ENCODE data around the gene PDE6B.

PDE6B gene

DNA sequence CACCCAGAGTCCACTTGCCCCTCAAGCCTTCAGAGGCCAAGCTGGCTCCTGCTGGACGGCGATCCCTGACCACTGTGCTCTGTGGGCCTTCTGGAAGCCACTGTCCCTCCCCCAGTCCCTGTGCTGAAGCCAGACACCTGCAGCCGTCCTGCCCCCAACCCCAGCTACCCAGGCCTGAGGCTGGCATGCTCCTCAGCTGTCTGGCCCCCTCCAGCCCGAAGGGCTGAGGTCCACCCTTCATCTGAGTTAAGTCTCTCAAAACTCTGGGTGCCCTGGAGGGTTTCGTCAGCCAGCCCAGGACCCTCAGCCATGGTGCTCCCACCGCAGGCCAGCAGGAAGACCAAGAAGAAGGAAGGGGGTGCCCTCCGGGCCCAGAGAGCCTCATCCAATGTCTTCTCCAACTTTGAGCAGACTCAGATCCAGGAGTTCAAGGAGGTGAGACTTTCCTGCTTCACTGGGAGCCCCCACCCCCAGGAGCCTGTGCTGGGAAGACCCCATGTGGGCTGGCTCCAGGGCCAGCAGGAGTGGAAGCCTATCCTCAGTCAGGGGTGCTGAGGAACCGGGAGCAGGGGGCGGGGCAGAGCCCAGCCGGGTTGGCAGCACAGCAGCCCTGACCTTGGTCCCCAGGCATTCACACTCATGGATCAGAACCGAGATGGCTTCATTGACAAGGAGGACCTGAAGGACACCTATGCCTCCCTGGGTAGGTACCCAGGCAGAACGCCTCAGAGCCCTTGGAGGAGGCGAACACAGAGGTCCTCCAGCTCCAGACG is 53.1 kb downstream of the PDE6B start:
- Histone ChIP-seq H3K27me3 (ENCODE audit: control insufficient read depth, insufficient read depth, low read length) (no peaks in the 10 kb centered on the region), H3K4me3 (ENCODE audit: low read depth, low read length) (no peak overlapping the region), H3K36me3 (ENCODE audit: control insufficient read depth, insufficient read depth, low read length) (no peaks in the 10 kb centered on the region), H3K9ac (ENCODE audit: low read depth, low read length) (no peak overlapping the region), H3K9me3 (ENCODE audit: control insufficient read depth, insufficient read depth, low read length) (no peaks in the 10 kb centered on the region), H3K4me1 (ENCODE audit: control insufficient read depth, insufficient read depth, low read length) (peaks cover 11% of the 10 kb centered on the region; the same call in 1 of the 2 replicates), H3K27ac (ENCODE audit: low read depth, low read length) (no peak overlapping the region)

DNA sequence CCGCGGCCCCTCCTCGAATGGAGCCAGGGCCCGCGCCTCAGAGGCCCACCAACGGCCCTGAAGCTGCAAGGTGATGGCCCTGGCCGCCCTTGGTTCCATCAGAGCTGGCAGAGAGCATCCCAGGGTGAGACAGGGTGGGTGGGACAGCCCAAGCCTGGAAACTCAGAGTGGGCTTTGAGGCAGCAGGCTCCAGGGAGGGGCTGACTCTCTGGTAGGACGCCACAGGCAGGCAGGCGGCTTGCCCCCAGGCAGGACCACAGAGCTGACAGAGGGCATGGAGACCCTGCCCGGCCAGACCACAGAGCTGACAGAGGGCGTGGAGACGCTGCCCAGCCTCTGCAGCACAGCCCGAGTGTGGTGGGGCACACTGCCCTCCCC is 53.7 kb downstream of the PDE6B start:
- peaks cover 13% of the 10 kb centered on the region; the same call in 1 of the 2 replicates for H3K4me1 ChIP-seq (ENCODE audit: control insufficient read depth, insufficient read depth, low read length)
- H3K36me3 ChIP-seq (ENCODE audit: control insufficient read depth, insufficient read depth, low read length): no peaks in the 10 kb centered on the region
- H3K27ac ChIP-seq (ENCODE audit: low read depth, low read length): no peak overlapping the region
- H3K9me3 ChIP-seq (ENCODE audit: control insufficient read depth, insufficient read depth, low read length): no peaks in the 10 kb centered on the region
- no peak overlapping the region for H3K4me3 ChIP-seq (ENCODE audit: low read depth, low read length)
- H3K9ac ChIP-seq (ENCODE audit: low read depth, low read length): no peak overlapping the region
- no peaks in the 10 kb centered on the region for H3K27me3 ChIP-seq (ENCODE audit: control insufficient read depth, insufficient read depth, low read length)

DNA sequence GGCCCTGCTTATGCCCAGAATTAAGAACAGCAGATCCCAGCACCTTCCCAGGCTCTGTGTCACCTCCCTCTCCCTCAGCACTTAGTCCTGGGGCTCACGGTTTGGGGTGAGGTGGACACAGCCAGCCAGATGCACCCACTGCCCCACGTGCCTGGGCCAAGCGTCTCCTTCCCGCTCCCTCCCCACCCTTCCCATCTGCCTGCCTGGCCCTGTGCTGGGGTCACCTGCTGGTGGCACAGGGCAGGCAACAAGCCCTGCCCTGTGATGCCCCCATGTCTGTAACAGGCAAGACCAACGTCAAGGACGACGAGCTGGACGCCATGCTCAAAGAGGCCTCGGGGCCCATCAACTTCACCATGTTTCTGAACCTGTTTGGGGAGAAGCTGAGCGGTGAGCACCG is 54.3 kb downstream of the PDE6B start:
- Histone ChIP-seq H3K9me3 (ENCODE audit: control insufficient read depth, insufficient read depth, low read length) (no peaks in the 10 kb centered on the region), H3K9ac (ENCODE audit: low read depth, low read length) (no peak overlapping the region), H3K4me3 (ENCODE audit: low read depth, low read length) (no peak overlapping the region), H3K36me3 (ENCODE audit: control insufficient read depth, insufficient read depth, low read length) (no peaks in the 10 kb centered on the region), H3K27me3 (ENCODE audit: control insufficient read depth, insufficient read depth, low read length) (no peaks in the 10 kb centered on the region), H3K4me1 (ENCODE audit: control insufficient read depth, insufficient read depth, low read length) (peaks cover 13% of the 10 kb centered on the region; the same call in 1 of the 2 replicates), H3K27ac (ENCODE audit: low read depth, low read length) (no peak overlapping the region)

DNA sequence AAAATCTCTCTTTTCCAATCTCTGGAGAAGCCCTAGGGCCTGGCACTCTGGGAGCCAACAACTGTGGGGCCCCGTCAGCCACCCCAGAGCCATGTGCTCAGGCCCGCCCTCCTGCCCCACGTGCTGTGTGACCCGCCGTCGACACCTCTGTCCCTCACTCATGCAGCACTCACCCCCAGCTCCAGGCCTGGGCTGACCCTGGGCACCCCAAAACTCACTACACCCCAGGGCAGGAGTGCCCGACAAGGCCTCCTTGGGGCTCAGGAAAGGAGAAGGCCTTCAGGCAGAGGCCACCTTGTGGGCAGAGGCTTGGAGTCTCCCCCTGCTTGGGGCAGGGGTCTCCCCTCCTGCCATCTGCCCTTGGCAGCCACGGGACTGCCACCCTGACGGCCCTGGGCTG is 54.7 kb downstream of the PDE6B start:
- no peak overlapping the region for H3K9ac ChIP-seq (ENCODE audit: low read depth, low read length)
- H3K27ac ChIP-seq (ENCODE audit: low read depth, low read length): no peak overlapping the region
- H3K9me3 ChIP-seq (ENCODE audit: control insufficient read depth, insufficient read depth, low read length): no peaks in the 10 kb centered on the region
- H3K27me3 ChIP-seq (ENCODE audit: control insufficient read depth, insufficient read depth, low read length): no peaks in the 10 kb centered on the region
- H3K36me3 ChIP-seq (ENCODE audit: control insufficient read depth, insufficient read depth, low read length): no peaks in the 10 kb centered on the region
- H3K4me1 ChIP-seq (ENCODE audit: control insufficient read depth, insufficient read depth, low read length): peaks cover 13% of the 10 kb centered on the region; the same call in 1 of the 2 replicates
- H3K4me3 ChIP-seq (ENCODE audit: low read depth, low read length): peak overlapping the region; percentile 63; the same call in 1 of the 2 replicates

DNA sequence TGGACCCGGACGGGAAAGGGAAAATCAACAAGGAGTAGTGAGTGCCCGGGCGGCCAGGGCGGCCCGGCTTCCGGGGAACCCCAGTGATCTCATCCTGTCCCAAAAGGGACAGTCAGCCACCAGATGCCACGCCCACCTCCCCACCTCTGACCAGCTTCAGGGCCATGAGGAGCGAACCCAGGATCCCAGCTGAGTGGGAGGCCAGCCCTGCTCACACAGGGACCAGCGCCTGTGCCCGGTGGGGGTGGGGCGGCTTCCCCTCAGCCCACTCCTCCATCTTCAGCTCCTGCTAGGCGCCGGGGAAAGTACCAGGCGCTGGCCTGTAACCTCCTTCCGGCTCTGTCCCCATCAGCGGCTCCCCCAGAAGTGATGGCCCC is 55.2 kb downstream of the PDE6B start:
- Histone ChIP-seq H3K9ac (ENCODE audit: low read depth, low read length) (no peak overlapping the region; the same call in 1 of the 2 replicates), H3K27ac (ENCODE audit: low read depth, low read length) (no peak overlapping the region), H3K27me3 (ENCODE audit: control insufficient read depth, insufficient read depth, low read length) (no peaks in the 10 kb centered on the region), H3K36me3 (ENCODE audit: control insufficient read depth, insufficient read depth, low read length) (no peaks in the 10 kb centered on the region), H3K9me3 (ENCODE audit: control insufficient read depth, insufficient read depth, low read length) (no peaks in the 10 kb centered on the region), H3K4me3 (ENCODE audit: low read depth, low read length) (peak overlapping the region; percentile 63), H3K4me1 (ENCODE audit: control insufficient read depth, insufficient read depth, low read length) (peaks cover 13% of the 10 kb centered on the region; the same call in 1 of the 2 replicates)

DNA sequence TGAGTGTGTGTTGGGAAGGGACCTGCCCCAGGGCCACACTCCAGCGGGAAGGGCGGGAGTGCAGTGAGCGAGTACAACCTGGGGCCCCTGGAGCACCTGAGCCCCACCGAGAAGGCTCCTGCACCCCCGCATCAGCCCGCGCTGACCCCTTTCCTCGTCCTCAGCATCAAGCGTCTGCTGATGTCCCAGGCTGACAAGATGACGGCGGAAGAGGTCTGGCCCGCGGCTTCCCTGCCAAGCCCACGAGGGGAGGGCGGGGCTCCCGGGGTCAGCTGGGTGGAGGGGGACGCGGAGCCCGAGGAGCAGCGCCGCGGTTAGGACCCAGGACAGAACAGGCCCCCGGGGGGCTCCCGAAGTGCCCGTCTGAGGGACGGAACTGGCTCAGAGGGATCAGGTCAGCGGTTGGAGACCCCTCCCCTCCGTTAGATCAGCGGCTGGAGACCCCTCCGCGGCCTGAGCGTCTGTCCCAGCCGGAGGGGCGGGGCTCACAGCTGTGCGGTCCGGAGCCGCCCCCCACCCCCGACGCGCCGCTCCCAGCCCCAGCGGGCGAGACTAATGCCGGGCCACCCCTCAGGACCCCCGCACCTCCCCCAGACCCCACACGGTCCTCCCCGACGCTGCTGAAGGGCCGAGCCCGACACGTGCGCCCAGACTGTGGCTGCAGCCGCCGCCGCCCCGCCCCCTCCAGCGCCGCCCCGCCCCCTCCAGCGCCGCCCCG is 55.7 kb downstream of the PDE6B start:
- H3K27ac ChIP-seq (ENCODE audit: low read depth, low read length): no peak overlapping the region
- H3K9ac ChIP-seq (ENCODE audit: low read depth, low read length): no peak overlapping the region; the same call in 1 of the 2 replicates
- peaks cover 13% of the 10 kb centered on the region; the same call in 1 of the 2 replicates for H3K4me1 ChIP-seq (ENCODE audit: control insufficient read depth, insufficient read depth, low read length)
- H3K4me3 ChIP-seq (ENCODE audit: low read depth, low read length): peak overlapping the region; percentile 63
- H3K27me3 ChIP-seq (ENCODE audit: control insufficient read depth, insufficient read depth, low read length): no peaks in the 10 kb centered on the region
- H3K9me3 ChIP-seq (ENCODE audit: control insufficient read depth, insufficient read depth, low read length): no peaks in the 10 kb centered on the region
- no peaks in the 10 kb centered on the region for H3K36me3 ChIP-seq (ENCODE audit: control insufficient read depth, insufficient read depth, low read length)

DNA sequence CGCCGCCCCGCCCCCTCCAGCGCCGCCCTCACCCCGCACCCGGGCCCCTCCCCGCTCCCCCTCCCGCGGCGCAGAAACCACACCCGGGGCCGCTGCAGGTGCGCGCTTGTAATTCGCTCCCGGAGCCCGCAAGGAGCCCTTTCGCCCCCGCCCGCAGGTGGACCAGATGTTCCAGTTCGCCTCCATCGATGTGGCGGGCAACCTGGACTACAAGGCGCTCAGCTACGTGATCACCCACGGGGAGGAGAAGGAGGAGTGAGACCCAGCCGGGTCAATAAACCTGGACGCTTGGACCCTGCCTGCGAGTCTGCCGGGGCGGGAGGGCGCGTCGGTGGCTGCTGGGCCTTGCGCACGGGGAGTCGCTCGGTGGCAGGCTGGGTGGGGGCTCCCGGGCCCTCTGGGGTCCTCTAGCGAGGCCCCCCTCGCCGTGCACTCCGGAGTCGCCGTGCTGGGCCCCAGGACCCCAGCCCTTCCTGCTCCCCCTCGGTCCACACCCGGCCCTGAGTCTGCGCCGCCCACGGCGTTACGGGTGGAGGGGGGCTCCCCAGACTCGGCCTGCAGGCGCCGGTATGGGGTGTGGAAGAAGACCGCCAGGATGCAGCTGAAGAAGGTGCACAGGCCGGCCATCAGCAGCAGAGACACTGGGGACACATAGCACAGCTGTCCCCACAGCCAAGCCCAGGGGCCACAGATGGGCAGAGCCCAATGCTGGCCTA is 56.5 kb downstream of the PDE6B start:
- peak overlapping the region; percentile 56 for H3K4me3 ChIP-seq (ENCODE audit: low read depth, low read length)
- H3K27me3 ChIP-seq (ENCODE audit: control insufficient read depth, insufficient read depth, low read length): no peaks in the 10 kb centered on the region
- no peaks in the 10 kb centered on the region for H3K36me3 ChIP-seq (ENCODE audit: control insufficient read depth, insufficient read depth, low read length)
- peaks cover 10% of the 10 kb centered on the region; the same call in 1 of the 2 replicates for H3K4me1 ChIP-seq (ENCODE audit: control insufficient read depth, insufficient read depth, low read length)
- H3K9me3 ChIP-seq (ENCODE audit: control insufficient read depth, insufficient read depth, low read length): no peaks in the 10 kb centered on the region
- no peak overlapping the region for H3K27ac ChIP-seq (ENCODE audit: low read depth, low read length)
- H3K9ac ChIP-seq (ENCODE audit: low read depth, low read length): no peak overlapping the region

DNA sequence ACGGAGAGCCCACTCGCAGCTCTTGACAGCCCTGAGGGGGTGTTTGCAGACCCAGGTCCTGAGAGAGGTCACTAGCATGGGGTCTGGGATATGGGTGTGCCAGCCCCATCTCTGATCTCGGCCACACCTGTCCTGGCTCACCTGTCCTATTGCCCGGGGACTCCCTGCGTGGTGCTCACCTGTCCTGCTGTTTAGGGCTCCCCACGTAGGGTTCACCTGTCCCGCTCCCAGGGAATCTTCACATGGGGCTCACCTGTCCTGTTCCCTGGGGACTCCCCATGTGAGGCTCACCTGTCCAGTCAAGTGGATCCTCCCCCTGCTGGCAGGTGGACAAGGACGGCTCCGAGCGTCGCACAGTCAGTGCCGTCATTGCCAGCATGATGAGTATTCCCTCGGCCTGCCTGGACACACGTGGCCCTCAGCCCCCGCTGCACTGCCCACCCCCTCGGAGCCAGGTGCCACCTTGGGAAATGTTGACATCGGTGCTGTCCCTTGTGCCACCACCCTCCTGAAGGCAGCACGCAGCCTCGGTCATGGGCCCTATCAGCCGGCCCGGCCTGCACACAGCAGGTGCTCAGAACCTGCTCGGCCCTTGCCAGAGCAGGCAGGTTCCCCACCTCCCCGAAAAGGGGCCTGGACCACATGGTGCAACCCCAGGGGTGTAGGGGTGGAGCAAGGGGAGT is 57.3 kb downstream of the PDE6B start:
- no peak overlapping the region for H3K4me3 ChIP-seq (ENCODE audit: low read depth, low read length)
- no peaks in the 10 kb centered on the region for H3K27me3 ChIP-seq (ENCODE audit: control insufficient read depth, insufficient read depth, low read length)
- H3K9me3 ChIP-seq (ENCODE audit: control insufficient read depth, insufficient read depth, low read length): no peaks in the 10 kb centered on the region
- no peak overlapping the region for H3K9ac ChIP-seq (ENCODE audit: low read depth, low read length)
- H3K27ac ChIP-seq (ENCODE audit: low read depth, low read length): no peak overlapping the region
- H3K4me1 ChIP-seq (ENCODE audit: control insufficient read depth, insufficient read depth, low read length): peaks cover 10% of the 10 kb centered on the region; the same call in 1 of the 2 replicates
- H3K36me3 ChIP-seq (ENCODE audit: control insufficient read depth, insufficient read depth, low read length): no peaks in the 10 kb centered on the region

DNA sequence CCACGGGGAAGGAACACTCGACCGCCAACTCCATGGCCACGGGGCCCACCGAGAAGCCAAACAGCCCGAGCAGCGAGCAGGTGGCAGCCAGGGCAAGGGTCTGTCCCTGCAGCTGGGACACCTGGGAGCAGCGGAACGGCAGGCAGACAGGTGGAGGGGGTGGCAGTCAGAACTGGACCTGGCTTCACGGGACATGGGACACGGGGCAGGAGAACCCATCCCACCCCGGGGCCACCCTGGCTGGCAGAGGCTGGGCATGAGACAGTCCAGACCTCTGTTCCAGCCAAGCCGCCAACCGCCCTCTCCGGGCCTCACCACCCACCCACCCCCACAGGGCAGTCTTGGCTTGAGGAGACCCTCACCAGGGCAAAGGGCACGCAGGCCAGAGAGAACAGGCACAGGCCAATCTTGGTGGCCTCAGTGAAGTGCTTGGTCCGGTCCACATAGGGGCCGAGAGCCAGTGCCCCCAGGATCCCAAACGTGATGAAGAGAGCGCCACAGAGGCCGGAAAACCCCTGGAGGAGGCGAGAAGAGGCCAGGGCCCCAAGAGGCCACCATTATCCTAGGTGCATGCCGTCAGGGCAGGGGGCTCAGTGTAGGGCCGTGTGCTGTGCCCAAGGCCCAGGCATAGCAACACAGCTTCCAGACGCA is 58.0 kb downstream of the PDE6B start:
- Histone ChIP-seq H3K36me3 (ENCODE audit: control insufficient read depth, insufficient read depth, low read length) (no peaks in the 10 kb centered on the region), H3K27ac (ENCODE audit: low read depth, low read length) (no peak overlapping the region), H3K4me3 (ENCODE audit: low read depth, low read length) (no peak overlapping the region), H3K4me1 (ENCODE audit: control insufficient read depth, insufficient read depth, low read length) (peaks cover 14% of the 10 kb centered on the region; the same call in 1 of the 2 replicates), H3K9me3 (ENCODE audit: control insufficient read depth, insufficient read depth, low read length) (no peaks in the 10 kb centered on the region), H3K9ac (ENCODE audit: low read depth, low read length) (no peak overlapping the region), H3K27me3 (ENCODE audit: control insufficient read depth, insufficient read depth, low read length) (no peaks in the 10 kb centered on the region)

DNA sequence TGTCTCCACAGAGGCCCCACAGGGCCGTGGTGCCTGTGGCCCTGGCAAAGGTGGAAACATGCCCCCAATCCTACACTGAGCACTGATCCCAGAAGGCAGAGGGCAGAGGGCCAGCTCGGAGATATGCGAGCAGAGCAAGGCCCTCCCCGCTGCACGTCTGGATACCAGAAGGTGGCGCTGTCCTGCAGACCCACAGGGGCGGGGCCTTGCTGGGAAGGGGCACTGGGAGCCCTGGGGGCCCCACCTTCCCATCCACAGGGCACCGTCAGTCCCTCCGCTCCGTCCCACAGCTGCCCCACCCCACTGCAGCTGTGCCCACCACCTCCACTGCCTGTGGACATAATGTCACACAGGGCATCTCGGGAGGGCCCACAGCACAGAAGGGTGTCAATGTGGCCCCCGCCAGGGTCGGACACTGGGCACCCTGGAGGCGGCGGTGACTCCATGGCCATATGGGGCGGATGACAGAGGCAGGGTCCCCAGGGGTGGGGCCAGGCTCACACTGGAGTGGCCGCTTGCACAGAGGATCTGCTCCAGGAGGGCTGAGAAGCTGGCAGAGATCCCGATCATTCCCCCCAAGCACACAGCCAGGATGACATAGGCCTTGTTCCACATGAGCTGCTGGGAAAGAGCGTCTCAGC is 58.7 kb downstream of the PDE6B start:
- peaks cover 18% of the 10 kb centered on the region; the same call in 1 of the 2 replicates for H3K4me1 ChIP-seq (ENCODE audit: control insufficient read depth, insufficient read depth, low read length)

More for the DNA sequence above, 58.7 kb downstream of the PDE6B start:
- H3K9ac ChIP-seq (ENCODE audit: low read depth, low read length): no peak overlapping the region
- no peak overlapping the region for H3K4me3 ChIP-seq (ENCODE audit: low read depth, low read length)
- no peak overlapping the region for H3K27ac ChIP-seq (ENCODE audit: low read depth, low read length)
- no peaks in the 10 kb centered on the region for H3K27me3 ChIP-seq (ENCODE audit: control insufficient read depth, insufficient read depth, low read length)
- H3K9me3 ChIP-seq (ENCODE audit: control insufficient read depth, insufficient read depth, low read length): no peaks in the 10 kb centered on the region
- H3K36me3 ChIP-seq (ENCODE audit: control insufficient read depth, insufficient read depth, low read length): no peaks in the 10 kb centered on the region
